ENCODE data around the gene DTL.

DTL gene

GRCh38 chr1:212135166-212135565 is 99.6 kb downstream of the DTL start:
- Histone ChIP-seq H3K4me1 (ENCODE audit: control insufficient read depth in 1 of 2, insufficient read depth in 2 of 2, low read length in 2 of 2) (no peaks in the 10 kb centered on the region), H3K9me3 (ENCODE audit: control insufficient read depth in 1 of 2, low read length in 2 of 2) (no peaks in the 10 kb centered on the region), H3K27me3 (ENCODE audit: low read depth, low read length) (no peaks in the 10 kb centered on the region), H3K36me3 (ENCODE audit: control insufficient read depth in 1 of 2, insufficient read depth in 2 of 2, low read length in 2 of 2) (no peaks in the 10 kb centered on the region), H3K4me3 (ENCODE audit: low read depth in 1 of 2, low read length in 2 of 2) (no peak overlapping the region), H3K27ac (ENCODE audit: low read length) (no peak overlapping the region)

DNA sequence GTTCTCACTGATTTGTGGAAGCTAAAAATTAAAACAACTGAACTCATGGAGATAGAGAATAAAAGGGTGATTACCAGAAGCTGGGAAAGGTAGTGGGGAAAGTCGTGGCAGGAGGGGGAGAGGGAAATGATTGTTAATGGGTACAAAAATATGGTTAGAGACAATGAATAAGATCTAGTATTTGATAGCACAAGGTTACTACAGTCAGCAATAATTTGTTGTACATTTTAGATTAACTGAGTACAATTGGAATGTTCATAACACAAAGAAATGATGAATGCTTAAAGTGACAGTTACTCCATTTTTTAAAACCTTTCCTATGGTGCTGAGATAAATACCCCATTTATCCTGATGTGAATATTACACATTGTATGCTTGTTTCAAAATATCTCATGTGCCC is 102.3 kb downstream of the DTL start:
- no peaks in the 10 kb centered on the region for H3K27me3 ChIP-seq (ENCODE audit: low read depth, low read length)
- no peaks in the 10 kb centered on the region for H3K4me1 ChIP-seq (ENCODE audit: control insufficient read depth in 1 of 2, insufficient read depth in 2 of 2, low read length in 2 of 2)
- H3K36me3 ChIP-seq (ENCODE audit: control insufficient read depth in 1 of 2, insufficient read depth in 2 of 2, low read length in 2 of 2), result no peaks in the 10 kb centered on the region
- H3K9me3 ChIP-seq (ENCODE audit: control insufficient read depth in 1 of 2, low read length in 2 of 2), result no peaks in the 10 kb centered on the region
- no peak overlapping the region for H3K4me3 ChIP-seq (ENCODE audit: low read depth in 1 of 2, low read length in 2 of 2)
- H3K27ac ChIP-seq (ENCODE audit: low read length), result no peak overlapping the region

DNA sequence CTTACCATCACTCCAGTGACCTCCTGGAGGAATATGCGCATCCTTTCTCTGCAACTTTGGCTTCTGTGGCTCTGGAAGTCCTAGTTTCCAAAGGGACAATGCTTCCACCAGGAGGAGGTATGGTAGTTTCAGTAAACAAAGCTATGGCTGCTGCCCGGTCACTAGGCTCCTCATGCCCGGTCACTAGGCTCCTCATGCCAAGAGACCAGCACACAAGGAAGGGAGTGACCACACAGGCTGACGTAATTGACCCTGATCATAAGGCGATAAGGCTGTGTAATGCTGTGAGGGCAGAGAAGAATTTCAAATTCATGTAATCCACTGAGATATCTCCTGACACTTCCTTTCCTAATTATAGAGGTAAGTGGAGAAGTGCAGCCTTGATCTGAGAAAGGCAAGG is 102.9 kb downstream of the DTL start:
- H3K27ac ChIP-seq (ENCODE audit: low read length), result no peak overlapping the region
- H3K4me3 ChIP-seq (ENCODE audit: low read depth in 1 of 2, low read length in 2 of 2), result no peak overlapping the region
- no peaks in the 10 kb centered on the region for H3K9me3 ChIP-seq (ENCODE audit: control insufficient read depth in 1 of 2, low read length in 2 of 2)
- H3K36me3 ChIP-seq (ENCODE audit: control insufficient read depth in 1 of 2, insufficient read depth in 2 of 2, low read length in 2 of 2), result no peaks in the 10 kb centered on the region
- H3K27me3 ChIP-seq (ENCODE audit: low read depth, low read length), result no peaks in the 10 kb centered on the region
- no peaks in the 10 kb centered on the region for H3K4me1 ChIP-seq (ENCODE audit: control insufficient read depth in 1 of 2, insufficient read depth in 2 of 2, low read length in 2 of 2)

GRCh38 chr1:212139526-212140135 is 104.1 kb downstream of the DTL start:
- Histone ChIP-seq H3K9me3 (ENCODE audit: control insufficient read depth in 1 of 2, low read length in 2 of 2) (no peaks in the 10 kb centered on the region), H3K27me3 (ENCODE audit: low read depth, low read length) (no peaks in the 10 kb centered on the region), H3K4me3 (ENCODE audit: low read depth in 1 of 2, low read length in 2 of 2) (no peak overlapping the region), H3K4me1 (ENCODE audit: control insufficient read depth in 1 of 2, insufficient read depth in 2 of 2, low read length in 2 of 2) (no peaks in the 10 kb centered on the region), H3K36me3 (ENCODE audit: control insufficient read depth in 1 of 2, insufficient read depth in 2 of 2, low read length in 2 of 2) (no peaks in the 10 kb centered on the region), H3K27ac (ENCODE audit: low read length) (no peak overlapping the region)

DNA sequence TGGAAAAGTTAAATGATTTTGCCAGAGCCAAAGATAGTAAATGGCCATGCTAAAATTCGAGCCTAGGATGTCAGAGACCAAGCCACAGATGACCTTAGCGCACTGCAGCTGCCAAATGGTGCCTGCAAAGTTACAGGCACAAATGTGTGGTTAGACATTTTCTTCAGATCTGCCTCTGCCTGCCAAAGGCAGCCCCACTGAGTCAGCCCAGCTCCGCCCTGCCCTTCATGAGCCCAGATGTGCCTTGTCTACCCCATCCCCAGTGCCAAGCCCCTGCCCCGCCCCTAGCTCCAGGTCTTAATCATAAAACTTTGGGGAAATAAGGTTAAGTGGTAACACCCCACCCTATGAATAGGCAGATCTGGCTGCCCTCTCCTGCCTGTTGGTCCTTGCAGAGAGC is 105.9 kb downstream of the DTL start:
- Histone ChIP-seq H3K27ac (ENCODE audit: low read length) (no peak overlapping the region), H3K4me3 (ENCODE audit: low read depth in 1 of 2, low read length in 2 of 2) (no peak overlapping the region), H3K9me3 (ENCODE audit: control insufficient read depth in 1 of 2, low read length in 2 of 2) (no peaks in the 10 kb centered on the region), H3K4me1 (ENCODE audit: control insufficient read depth in 1 of 2, insufficient read depth in 2 of 2, low read length in 2 of 2) (no peaks in the 10 kb centered on the region), H3K27me3 (ENCODE audit: low read depth, low read length) (no peaks in the 10 kb centered on the region), H3K36me3 (ENCODE audit: control insufficient read depth in 1 of 2, insufficient read depth in 2 of 2, low read length in 2 of 2) (no peaks in the 10 kb centered on the region)

DNA sequence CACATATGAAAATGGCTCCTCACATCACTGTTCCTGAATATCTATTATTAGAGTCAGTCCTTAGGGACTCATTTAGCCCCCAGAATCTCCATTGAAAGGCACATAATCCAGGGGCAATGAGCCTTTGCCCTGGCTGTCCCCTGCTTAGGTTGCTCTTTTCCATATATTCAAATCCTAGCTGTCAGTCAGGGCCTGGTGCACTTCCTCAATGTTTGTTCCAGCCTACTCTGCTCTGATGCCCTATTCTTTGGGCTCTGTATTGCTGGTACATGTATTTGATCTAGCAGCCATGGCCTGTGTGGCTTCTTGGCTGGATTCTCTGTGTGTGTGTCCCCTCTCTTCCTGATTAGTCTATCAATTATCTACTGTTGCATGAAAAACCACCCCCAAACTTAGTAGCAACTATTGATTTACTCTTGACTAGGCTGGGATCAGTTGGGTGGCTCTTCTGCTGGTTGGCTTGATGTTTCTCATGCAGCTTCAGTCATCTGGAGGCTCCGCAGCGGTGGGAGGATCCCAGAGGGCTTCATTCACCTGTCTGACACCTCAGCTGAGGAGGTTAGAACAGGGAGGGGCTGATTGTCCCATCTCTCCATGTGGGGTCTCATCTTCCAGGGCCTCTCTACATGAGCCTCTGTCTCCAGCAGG is 107.5 kb downstream of the DTL start:
- Histone ChIP-seq H3K27me3 (ENCODE audit: low read depth, low read length) (no peaks in the 10 kb centered on the region), H3K36me3 (ENCODE audit: control insufficient read depth in 1 of 2, insufficient read depth in 2 of 2, low read length in 2 of 2) (no peaks in the 10 kb centered on the region), H3K9me3 (ENCODE audit: control insufficient read depth in 1 of 2, low read length in 2 of 2) (no peaks in the 10 kb centered on the region), H3K27ac (ENCODE audit: low read length) (no peak overlapping the region), H3K4me3 (ENCODE audit: low read depth in 1 of 2, low read length in 2 of 2) (no peak overlapping the region), H3K4me1 (ENCODE audit: control insufficient read depth in 1 of 2, insufficient read depth in 2 of 2, low read length in 2 of 2) (no peaks in the 10 kb centered on the region)

GRCh38 chr1:212147581-212148033 is 112.1 kb downstream of the DTL start:
- Histone ChIP-seq H3K36me3 (ENCODE audit: control insufficient read depth in 1 of 2, insufficient read depth in 2 of 2, low read length in 2 of 2) (no peaks in the 10 kb centered on the region), H3K4me3 (ENCODE audit: low read depth in 1 of 2, low read length in 2 of 2) (no peak overlapping the region), H3K27ac (ENCODE audit: low read length) (no peak overlapping the region), H3K9me3 (ENCODE audit: control insufficient read depth in 1 of 2, low read length in 2 of 2) (no peaks in the 10 kb centered on the region), H3K27me3 (ENCODE audit: low read depth, low read length) (no peaks in the 10 kb centered on the region), H3K4me1 (ENCODE audit: control insufficient read depth in 1 of 2, insufficient read depth in 2 of 2, low read length in 2 of 2) (no peaks in the 10 kb centered on the region)

GRCh38 chr1:212149566-212149965 is 114.0 kb downstream of the DTL start:
- Histone ChIP-seq H3K27ac (ENCODE audit: low read length) (no peak overlapping the region), H3K4me3 (ENCODE audit: low read depth in 1 of 2, low read length in 2 of 2) (no peak overlapping the region), H3K9me3 (ENCODE audit: control insufficient read depth in 1 of 2, low read length in 2 of 2) (peaks cover 0 to 3% of the 10 kb centered on the region in 2 donors), H3K27me3 (ENCODE audit: low read depth, low read length) (no peaks in the 10 kb centered on the region), H3K36me3 (ENCODE audit: control insufficient read depth in 1 of 2, insufficient read depth in 2 of 2, low read length in 2 of 2) (no peaks in the 10 kb centered on the region), H3K4me1 (ENCODE audit: control insufficient read depth in 1 of 2, insufficient read depth in 2 of 2, low read length in 2 of 2) (no peaks in the 10 kb centered on the region)

DNA sequence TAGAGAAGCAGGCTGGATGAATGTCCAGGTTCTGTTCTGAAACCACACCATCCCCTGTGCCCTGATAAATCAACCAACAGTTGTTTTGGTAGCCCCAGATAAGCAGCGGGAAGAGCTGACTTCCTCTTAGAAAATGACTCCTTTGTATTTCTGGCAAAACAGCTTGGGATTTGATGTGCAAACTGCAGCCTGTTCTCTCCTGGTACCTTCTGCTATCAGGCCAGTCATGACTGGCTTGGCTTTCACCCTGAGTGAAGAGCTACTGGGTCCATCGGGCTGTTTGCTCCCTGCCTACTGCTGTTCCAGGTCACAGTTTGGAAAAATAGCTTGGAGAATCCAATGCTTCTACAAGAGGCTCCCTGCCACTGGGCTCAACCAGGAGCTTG is 116.8 kb downstream of the DTL start:
- no peak overlapping the region for H3K27ac ChIP-seq (ENCODE audit: low read length)
- H3K4me3 ChIP-seq (ENCODE audit: low read depth in 1 of 2, low read length in 2 of 2), result no peak overlapping the region

DNA sequence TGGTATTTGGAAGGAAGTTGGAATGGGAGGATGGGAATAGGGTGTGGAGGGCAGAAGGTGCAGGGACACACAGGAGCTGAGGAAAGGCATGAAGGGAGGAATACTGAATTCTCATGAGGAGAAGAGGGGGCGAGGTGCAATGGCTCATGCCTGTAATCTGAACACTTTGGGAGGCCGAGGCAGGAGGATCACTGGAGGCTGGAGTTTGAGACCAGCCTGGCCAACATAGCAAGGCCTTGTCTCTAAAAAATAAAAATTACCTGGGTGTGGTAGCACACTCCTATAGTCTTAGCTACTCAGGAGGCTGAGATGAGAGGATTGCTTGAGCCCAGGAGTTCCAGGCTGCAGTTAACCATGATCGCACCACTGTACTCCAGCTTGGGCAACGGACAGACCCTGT is 117.3 kb downstream of the DTL start:
- Histone ChIP-seq H3K27ac (ENCODE audit: low read length) (no peak overlapping the region), H3K9me3 (ENCODE audit: control insufficient read depth in 1 of 2, low read length in 2 of 2) (peaks cover 0 to 6% of the 10 kb centered on the region in 2 donors), H3K36me3 (ENCODE audit: control insufficient read depth in 1 of 2, insufficient read depth in 2 of 2, low read length in 2 of 2) (no peaks in the 10 kb centered on the region), H3K4me1 (ENCODE audit: control insufficient read depth in 1 of 2, insufficient read depth in 2 of 2, low read length in 2 of 2) (no peaks in the 10 kb centered on the region), H3K27me3 (ENCODE audit: low read depth, low read length) (no peaks in the 10 kb centered on the region), H3K4me3 (ENCODE audit: low read depth in 1 of 2, low read length in 2 of 2) (no peak overlapping the region)

More for the DNA sequence above, 116.8 kb downstream of the DTL start:
- H3K9me3 ChIP-seq (ENCODE audit: control insufficient read depth in 1 of 2, low read length in 2 of 2), result peaks cover 0 to 6% of the 10 kb centered on the region in 2 donors
- H3K27me3 ChIP-seq (ENCODE audit: low read depth, low read length), result no peaks in the 10 kb centered on the region
- no peaks in the 10 kb centered on the region for H3K36me3 ChIP-seq (ENCODE audit: control insufficient read depth in 1 of 2, insufficient read depth in 2 of 2, low read length in 2 of 2)
- no peaks in the 10 kb centered on the region for H3K4me1 ChIP-seq (ENCODE audit: control insufficient read depth in 1 of 2, insufficient read depth in 2 of 2, low read length in 2 of 2)

DNA sequence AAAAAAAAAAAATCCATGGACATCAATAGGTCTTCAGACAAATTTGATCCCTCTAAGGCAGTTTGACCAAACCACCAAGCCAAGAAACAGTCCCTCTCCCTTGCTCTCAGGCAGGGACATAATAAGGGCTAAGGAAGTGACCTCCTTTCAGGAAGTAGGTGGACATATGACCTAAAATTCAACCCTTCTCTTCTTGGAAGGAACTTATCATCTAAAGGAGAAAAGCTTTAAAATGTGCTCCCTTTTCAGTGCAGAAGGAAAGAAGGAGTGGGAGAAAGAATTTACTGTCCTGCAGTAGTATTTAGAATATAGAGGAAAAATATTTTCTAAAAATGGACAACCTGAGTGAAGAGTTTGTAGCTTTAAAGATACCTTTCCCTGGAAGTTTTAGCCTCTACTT is 118.1 kb downstream of the DTL start:
- Histone ChIP-seq H3K27me3 (ENCODE audit: low read depth, low read length) (no peaks in the 10 kb centered on the region), H3K4me3 (ENCODE audit: low read depth in 1 of 2, low read length in 2 of 2) (no peak overlapping the region), H3K36me3 (ENCODE audit: control insufficient read depth in 1 of 2, insufficient read depth in 2 of 2, low read length in 2 of 2) (no peaks in the 10 kb centered on the region), H3K9me3 (ENCODE audit: control insufficient read depth in 1 of 2, low read length in 2 of 2) (peaks cover 0 to 6% of the 10 kb centered on the region in 2 donors), H3K4me1 (ENCODE audit: control insufficient read depth in 1 of 2, insufficient read depth in 2 of 2, low read length in 2 of 2) (no peaks in the 10 kb centered on the region), H3K27ac (ENCODE audit: low read length) (no peak overlapping the region)

Data from muscle layer of duodenum (tissue), 2 donors.